Hematopoietic multipotent progenitor cell treated with erythropoietin and hydrocortisone succinate and interleukin-3 and kit ligand, for 17 days (in vitro differentiated cells): ENCODE data around the gene FAM25G.
"Not testable (repeated sequence)": the region's sequence is repeated elsewhere in the genome, so short reads cannot be mapped to it uniquely, and the experiment has no call there.

Experiments used
- DNase-seq: peaks from one replicate; pipeline ENCODE4 v3.0.0-alpha.2; 2015; ENCODE audit warnings: low spot score

Gene FAM25G

DNA sequence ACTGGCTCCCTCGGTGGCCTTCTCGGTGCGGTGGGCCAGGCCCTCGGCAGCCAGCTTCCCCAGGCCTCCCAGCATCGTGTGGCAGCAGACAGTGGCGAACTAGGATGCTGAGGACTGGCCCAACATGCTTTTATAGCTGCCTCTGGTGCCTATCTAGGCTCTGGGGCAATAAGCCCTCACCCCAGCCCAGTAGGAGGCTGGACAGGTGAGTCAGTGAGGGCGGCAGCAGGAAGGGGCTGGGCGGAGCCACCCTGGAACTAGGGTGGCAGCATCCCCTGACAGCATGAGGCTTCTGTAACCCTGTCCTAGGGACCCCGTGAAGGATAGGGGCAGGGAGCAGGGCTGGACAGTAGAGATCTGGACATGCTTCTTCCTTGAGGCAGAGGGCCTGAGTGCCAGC is at the start of gene FAM25G:
Gene FAM25G (minus strand): TSS at position 101 of the 400 bp plus-strand sequence. CDS start 26 bp downstream, at position 75.
- DNase-seq = not testable (repeated sequence)

DNA sequence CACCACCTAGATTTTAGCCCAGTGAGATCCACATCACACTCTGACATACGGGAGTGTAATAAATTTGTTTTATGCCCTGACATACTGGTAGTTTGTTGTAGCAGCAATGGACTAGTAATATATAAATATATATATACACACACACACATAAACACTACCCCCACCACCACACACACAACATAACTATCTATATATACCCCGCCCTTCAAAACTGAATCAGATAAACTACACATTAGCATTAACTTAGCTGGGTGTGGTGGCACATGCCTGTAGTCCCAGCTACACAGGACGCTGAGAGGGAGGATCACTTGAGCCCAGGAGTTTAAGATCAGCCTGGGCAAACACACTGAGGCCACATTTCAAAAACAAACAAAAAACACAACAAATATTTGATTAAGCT is 44.9 kb upstream of the FAM25G start:
- peak; percentile 5 for DNase-seq

DNA sequence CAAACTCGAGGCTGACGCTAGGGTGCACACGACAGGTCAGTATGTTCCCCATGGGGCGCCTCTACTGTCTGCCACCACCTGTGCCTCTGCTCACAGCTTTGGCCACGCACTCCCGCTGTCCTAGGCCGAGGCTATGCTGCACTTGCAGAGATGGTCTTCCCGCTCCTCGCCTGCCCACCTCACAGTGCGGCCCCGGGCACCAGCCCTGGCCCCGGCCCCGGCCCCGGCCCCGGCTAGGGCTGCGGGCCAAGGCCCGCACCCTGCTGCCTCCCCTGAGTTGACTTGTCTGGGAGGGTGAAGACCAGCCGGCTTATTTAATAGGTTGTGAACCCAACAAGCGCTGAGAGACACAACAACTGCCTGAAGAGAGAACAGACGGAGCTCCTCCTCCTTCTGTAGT is 32.0 kb upstream of the FAM25G start, which contains the start of gene AGAP9:
Gene AGAP9 (minus strand): TSS at position 164 of the 400 bp plus-strand sequence. CDS start 112 bp downstream, at position 52.
- not testable (repeated sequence) for DNase-seq

DNA sequence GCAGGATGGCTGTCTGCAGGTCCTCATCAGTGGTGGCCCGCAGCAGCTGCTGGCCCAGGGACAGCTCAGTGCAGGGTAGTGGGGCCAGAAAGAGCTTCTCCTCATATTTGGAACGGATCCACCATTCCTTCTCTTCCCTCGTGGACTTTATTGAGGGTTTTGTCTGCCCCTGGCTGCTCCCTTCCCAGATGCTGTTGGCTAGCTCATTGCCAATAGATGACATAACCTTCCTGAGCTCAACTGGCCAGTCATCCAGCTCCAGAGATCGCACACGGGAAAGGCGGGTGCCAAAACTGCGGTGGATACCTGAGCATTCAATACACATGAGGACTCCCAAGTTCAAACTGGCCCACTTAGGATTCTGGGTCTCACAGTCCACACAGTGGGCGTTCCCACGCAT is 10.8 kb upstream of the FAM25G start:
- DNase-seq = not testable (repeated sequence)

DNA sequence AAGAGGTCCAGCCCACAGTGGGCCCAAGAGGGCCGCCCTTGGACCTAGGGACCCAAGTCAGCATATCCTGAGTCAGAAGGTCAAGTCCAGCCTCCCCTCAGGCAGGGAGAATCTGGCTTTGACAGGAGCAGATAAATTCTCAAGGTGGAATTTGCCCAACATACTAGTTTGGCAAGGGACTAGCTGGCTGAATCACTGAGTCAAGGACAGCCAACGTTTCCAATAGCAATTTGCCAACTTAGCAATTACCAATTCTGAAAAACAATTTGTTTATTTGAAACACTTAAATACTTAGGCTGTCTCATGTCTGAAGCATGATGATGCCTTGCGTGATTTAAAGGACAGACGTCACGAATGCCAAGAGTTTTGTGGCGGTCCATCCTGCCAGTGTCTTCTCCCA is 2.7 kb upstream of the FAM25G start:
- DNase-seq = not testable (repeated sequence)

DNA sequence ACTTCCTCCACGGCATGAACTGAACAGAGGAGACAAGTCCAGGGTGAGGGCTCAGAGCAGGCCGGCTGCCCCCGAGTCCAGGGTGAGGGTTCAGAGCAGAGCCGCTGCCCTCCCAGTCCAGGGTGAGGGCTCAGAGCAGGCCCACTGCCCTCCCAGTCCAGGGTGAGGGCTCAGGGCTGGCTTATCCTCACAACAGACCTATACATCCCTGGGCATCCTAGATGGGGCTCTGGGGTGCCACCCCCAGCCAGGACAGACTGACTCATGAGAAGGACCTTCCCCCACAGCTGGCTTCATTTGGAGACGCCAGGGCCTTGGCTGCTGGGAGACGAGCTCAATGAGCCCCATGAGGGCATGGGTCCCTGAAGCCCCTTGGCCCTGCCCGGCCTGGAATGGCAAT is 1.9 kb downstream of the FAM25G start:
- DNase-seq = not testable (repeated sequence)

DNA sequence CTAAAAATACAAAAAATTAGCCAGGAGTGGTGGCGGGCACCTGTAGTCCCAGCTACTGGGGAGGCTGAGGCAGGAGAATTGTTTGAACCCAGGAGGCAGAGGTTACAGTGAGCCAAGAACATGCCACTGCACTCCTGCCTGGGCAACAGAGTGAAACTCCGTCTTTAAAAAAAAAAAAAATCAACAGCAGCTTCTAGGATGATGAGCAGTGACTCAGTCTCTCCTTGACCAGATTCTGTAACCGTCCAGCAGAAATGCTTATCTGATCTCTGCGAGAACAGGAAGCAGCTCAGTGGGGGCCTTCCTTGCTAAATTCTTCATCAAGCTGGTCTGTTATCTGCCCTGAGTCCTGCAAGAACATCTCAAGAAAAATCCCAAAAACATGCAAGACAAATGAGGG is 5.6 kb downstream of the FAM25G start:
- not testable (repeated sequence) for DNase-seq

DNA sequence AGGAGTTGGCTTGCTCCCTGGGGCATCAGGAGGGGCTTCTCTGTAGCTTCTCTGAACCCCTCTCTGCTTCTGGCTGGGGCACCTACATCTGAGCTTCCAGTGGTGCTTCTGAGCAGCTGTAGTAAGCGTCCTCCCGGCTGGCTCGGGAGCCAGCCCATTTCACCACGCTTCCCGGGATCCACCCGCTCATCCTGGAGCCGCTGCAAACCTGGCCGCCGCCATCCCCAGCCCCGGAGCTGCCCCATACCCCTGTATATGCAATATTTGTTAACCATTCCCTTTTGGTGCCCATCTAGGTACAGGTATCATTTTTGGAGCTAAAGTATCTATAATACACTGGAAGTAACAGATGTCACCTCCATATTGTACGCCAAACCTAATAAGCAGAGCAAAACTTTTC is 6.7 kb downstream of the FAM25G start:
- DNase-seq = not testable (repeated sequence)

DNA sequence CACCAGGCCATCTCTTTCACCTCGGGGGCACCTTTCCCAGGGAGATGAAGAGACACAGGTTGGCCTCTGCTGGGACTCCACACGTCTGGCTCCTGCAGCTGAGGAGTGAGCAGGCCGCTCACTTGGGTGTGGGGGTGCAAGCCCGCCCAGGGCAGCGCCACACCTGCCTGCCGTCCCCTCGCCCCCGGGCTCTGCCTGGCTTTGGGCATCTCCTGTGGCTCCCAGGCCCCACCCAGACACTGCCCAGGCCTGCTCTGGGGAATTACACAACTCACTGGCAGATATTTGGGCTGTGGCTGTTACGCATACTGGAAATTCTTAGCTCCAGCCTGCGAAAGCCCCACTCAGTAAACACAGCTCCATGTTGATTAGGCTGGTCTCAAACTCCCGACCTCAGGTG is 7.6 kb downstream of the FAM25G start, which contains the start of gene ANXA8:
Gene ANXA8 (minus strand): TSS at position 193 of the 400 bp plus-strand sequence. CDS start 182 bp downstream, at position 11.
- DNase-seq = not testable (repeated sequence)

DNA sequence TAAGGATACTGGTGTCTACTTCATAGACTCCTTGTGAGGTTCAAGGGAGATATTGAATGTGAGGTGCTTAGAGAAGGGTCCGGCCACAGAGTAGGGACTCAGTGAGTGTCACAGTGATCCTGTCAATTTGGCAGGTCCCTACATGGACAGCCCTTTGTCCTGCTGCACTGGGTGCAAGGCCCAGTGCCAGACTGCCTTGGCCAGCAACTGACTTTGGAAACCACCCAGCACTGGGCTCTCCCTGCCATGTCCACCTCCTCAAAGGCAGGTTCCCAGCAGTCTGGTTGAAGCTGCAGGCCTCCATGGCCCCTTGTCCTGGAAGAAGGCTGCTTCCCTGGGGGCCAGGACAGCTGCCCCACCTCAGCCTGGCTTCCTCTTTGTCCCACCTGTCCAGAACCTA is 9.1 kb downstream of the FAM25G start:
- not testable (repeated sequence) for DNase-seq

DNA sequence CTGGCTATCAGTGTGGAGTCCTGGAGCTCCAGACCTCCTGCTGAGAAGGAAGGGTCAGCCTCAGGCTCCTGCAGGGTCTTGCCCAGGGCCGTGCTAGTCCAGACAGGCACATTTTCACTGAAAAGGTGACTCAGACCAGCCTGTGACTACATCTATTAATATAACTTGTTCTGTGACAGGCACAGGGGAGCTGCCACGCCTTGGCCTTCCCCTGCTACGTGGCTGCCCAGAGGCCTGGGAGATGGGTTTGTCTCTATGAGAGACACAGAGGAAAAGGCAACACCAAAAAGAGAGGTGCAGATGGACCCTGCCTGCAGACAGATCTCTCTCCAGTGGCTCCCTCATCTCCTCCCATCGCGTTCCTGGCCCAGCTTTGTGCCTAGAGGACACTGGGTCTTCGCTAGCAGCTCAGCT is 9.7 kb downstream of the FAM25G start:
- not testable (repeated sequence) for DNase-seq

DNA sequence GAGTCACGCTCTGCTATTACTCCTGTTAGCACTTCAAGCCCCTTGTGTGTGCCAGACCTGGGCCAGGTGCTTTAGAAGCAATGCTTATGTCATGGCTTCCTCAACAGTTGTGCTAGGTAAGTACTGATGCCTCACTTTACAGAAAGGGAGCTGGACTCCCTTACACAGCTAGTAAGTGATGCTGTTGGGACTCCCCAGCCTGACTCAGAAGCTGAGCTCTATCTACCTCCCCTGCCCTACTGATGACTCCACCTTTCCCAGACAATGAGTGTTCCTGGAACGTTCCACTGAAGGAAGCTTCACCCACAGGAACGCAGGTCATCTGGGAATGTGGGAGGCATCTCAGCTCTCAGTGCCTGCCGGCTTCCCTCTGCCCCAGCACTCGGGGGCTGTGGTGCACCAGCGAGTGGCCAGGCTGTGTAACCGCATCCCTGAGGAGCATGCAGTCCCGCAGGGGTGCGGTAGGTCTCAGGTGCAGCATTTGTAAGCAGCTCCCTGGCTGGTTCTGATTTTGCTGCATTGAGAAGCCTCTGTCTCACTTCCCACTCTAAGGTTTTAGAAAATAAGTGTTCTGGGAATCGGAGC is 10.2 kb downstream of the FAM25G start:
- DNase-seq = not testable (repeated sequence)

DNA sequence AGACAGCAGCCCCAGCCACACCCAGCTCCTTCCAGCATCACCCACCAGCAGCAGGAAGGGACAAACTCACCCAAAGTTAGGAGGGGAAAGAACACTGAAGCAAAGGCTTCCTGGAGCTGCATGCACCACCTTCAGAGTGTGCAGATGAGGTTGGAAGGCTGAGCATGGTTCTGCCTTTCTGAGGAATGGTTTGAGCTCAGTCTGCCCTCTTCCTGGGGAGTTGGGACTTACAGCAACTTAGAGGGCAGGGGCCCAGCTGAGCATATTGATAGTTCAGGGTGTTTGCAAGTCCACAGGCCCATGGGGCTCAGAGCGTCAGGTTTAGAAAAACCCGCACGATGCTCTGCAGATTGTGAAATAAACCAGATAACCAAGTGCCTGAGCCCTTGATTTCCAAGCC is 11.4 kb downstream of the FAM25G start:
- DNase-seq = not testable (repeated sequence)

DNA sequence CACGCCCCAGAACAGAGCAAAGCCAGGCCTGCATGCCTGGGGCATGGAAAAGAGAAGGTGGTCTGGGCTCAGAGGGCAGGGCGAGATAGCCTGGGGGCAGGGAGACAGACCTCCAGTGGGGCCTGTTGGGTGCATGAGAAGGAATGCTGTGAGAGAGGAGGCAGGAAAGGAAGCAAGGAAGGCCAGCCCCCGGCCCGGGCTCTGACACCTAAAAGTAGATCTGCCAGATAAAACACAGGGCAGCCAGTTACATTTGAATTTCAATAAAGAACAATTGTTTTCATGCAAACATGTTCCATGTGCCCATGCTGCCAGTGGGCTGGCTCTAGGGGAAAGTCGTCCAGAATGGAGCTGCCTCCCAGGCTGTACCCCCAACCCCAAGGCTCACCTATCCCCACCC is 13.4 kb downstream of the FAM25G start:
- DNase-seq = not testable (repeated sequence)

DNA sequence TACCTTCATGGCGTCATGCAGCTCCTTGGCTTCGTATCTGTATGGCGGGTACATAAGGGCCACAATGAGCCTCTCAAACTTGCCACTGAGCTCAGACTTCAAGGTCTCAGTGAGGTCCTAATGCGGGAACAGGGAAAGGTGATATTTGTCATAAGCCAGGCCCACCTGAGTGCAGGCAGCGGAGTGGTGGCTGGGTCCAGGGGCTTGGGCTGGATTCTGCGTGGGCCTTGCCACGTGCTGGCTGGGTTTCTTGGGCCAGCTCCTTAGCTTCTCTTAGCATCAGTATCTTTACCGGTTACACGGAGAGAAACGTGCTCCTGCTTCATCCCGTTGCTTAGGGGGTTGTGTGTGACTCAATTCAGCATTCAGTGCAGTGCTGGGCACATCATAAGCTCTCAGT is 14.4 kb downstream of the FAM25G start:
- not testable (repeated sequence) for DNase-seq

DNA sequence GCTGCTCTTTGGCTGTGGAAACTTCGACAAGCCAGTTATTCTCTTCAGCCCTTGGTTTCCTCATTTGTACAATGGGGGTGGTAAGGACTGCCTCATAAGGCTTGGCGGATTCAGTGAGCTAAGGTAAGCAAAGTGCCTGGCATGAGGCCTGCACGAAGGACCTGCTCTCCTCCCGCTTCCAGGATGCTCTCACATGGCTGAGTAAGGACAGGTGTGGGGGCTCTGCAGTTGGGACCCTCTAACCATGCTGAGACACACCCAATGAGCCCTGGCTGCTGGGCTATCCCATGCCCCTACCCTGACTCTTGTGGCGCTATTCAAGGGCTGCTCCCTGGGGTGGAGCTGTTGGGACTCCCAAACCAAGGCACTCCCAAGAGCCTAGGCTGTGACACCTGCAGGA is 16.4 kb downstream of the FAM25G start:
- DNase-seq = not testable (repeated sequence)

DNA sequence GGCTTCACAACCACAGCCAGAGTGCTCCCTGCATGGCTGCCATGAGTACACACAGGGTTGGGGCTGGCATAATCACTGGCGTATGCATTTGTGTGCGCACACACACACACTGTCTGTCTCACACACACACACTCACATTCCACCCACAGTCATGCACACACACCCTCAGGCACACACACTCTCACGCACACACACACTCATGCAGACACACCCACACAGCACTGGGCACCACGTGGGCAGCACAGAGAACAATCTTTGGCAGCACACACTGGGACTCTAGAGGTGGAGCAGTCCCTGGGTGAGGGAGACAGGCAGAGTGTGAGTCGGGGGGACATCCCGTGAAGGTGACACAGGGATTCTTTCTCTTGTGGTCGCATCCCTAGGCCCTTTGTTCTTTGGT is 18.0 kb downstream of the FAM25G start:
- not testable (repeated sequence) for DNase-seq

DNA sequence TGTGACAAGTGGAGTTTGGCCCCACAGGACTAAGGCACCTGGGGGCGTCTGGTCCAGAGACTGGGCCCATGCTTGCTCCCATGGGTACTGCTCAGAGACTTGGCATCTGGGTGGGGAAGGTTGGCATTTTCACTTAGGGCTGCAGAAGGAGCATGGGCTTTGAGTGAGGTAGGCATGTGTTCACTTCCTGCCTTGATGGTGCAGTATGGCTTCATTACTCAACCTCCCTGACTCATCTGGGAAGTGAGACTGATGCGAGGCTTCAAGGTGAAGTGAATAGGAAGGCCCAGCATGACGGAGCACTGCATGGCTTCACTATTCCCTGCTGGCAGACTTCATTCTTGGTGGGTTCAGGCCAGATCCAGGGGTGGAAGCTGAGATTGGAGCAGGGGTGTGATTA is 18.9 kb downstream of the FAM25G start:
- not testable (repeated sequence) for DNase-seq

DNA sequence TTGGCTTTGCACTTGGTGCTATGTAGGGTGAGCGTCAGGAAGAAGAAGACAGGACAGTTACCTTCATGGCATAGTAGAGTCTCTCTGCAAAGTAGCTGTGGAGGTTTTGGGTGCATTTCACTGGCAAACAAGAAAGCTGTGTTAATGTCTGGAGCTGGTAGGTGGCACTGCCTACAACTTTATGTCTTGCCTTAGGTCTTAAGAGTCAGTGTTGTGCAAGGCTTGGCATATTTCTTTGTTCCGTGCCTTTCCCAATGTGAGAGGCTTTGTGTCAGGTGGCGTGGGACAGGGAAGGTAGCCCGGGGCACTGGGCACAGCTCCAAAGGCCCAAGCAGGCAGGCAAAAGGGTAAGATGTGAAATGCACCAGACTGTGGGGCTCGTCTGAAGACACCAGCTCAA is 19.4 kb downstream of the FAM25G start:
- not testable (repeated sequence) for DNase-seq

DNA sequence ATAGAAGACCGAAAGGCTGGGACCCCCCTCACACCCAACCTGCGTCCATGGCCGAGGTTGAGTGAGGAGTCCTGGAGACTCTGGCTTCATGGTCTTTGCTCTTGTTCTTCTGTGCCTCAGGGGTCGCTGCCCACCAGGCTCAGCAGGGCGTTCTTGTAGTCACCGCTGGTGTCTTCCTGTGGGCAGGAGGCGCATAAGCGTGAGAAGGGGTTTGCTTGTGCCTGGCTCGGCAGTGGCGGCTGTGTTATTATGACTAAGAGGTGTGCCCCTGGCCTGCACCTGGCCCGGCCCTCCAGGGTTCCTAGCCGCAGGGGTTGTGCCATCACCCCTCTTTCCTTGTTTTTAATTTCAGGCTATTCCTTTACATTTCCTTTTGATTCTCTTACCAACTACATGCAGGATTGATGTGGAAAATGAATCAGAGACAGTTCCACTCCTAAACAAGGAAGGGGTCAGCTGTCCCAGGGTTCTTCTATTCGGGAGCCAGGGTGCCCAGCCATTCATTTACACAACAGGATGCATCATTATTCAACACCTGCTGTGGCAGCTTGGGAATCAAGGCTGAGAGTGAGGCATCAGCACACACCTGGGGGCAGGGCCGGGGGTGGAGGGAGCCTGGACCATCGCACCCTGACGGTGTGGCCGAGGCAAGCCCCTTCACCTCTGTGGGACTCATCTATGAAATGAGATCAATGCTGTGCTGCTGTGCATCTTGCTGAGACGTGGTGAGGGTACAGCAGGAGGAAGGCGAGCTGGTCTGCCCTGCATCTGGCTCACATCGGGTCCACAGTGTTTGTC is 22.6 kb downstream of the FAM25G start:
- DNase-seq = not testable (repeated sequence)

DNA sequence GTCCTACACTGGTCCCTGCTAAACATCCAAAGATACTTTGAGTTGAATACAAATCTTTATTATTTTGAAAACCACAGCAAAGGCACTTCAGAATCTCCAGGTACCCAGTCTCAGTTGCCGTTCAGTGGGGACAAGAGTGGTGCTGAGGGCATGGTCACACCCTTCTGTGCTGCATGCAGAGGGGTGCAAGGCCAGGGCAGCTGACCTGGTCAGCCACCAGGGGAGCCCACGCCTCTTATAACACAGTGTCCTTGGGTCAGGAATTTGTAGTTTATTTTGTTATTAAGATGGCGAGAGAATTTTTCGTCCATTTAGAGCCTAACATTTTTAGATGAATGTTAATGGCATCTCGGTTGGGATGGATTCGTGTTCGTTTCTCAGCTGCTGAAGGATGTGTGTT is 23.5 kb downstream of the FAM25G start:
- not testable (repeated sequence) for DNase-seq

DNA sequence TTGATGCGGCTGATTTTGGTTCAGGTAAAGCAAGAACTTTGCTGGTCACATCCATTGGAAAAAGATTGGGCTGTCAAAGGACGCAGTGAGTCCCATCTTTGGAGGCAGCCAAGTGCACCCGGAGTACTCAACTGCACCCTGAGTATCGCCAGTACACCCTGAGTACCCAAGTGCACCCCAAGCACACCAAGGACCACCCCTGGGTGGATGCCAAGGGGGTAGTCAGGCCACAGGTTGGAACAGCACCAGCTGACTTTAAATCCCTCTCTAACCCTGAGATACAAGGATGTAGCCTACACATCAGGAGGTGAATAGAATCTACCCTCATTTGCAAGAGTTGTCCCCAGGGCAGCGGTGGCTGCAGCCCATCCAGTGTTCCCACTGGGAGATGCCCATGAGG is 24.0 kb downstream of the FAM25G start:
- DNase-seq = not testable (repeated sequence)
